GM03348 (cell line): ENCODE measurements around the gene FMNL2.

Experiments used
- DNase-seq: peaks from one replicate; pipeline ENCODE4 v3.0.0; 2012; ENCODE audit warnings: low spot score

Gene FMNL2

DNA sequence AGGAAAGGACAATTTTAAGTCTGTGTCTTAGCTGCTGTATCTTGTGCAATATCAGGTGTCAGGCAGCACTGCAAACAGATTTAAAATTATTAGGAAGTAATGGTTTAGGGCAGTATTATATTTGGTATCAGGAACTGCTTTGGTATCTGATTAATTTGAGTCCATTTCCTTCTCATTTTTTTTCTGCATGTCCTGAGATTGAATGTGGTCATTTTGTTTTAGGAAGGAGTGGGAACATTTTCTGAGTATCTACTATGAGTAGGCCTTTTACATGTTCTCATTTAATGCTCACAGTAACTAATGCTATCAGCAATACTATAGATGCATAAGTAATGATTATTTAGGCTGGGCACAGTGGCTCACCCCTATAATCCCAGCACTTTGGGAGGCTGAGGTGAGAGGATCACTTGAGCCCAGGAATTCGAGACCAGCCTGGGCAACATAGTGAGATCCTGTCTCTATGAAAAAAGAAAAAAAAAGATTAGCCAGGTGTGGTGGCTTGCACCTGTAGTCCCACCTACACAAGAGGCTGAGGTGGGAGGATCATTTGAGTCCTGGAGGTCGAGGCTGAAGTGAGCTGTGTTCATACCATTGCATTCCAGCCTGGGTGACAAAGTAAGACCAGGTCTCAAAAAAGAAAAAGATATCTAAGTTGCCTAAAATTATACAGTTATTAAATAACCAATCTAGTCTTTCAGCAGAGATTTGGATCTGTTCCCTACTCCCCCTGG lies 4.7 kb downstream of the FMNL2 start:
- no peak for DNase-seq

DNA sequence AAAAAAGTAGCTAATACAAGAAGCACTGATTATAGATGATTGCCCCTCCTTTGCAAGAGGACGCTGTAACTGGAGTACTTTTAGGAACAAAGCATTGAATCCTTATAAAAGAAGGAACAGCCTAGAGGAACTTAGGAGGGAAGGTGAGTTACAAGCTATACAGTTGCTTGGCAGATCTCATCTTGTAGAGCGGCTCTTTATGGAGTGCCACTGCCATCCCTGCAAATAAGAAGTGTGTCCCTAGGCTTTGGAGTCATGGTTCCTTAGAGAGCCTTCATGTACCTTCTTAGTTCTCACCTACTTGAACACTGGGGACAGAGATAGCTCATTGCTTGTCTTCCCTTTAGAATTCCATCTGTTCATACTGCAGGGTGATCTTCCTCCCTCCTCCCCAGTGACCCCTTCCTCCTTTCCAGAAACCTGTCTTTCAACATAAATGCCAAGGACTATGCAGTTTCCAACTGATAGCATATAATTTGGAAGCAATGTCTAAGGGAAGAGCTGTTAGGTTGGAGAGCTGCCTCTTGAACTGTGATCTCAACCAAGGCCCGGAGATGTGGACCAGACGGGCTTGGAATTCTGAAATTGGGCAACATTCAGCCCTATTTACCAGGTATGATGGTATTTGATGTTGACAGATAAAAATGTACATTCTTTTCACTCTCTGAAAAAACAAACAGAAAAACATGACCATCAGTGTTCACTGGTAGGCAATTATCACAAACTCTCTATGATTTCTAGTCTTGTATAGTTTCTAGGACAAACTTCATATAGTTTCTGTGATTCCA lies 7.5 kb downstream of the FMNL2 start:
- DNase-seq, result no peak

DNA sequence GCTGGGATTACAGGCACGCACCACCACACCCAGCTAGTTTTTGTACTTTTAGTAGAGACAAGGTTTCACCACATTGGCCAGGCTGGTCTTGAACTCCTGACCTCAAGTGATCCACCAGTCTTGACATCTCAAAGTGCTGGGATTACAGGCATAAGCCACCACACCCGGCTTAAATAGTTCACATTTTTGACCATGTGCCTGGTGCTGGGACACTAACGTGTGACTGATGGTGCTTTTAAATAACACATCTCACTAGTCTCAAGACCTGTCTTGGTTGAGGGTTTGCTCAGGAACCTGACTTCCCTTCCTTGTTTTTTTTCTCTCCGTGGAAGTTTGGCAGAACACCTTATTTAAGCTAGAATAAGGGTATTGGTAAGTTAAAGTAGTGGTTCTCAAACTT lies 8.5 kb downstream of the FMNL2 start:
- DNase-seq, result no peak

DNA sequence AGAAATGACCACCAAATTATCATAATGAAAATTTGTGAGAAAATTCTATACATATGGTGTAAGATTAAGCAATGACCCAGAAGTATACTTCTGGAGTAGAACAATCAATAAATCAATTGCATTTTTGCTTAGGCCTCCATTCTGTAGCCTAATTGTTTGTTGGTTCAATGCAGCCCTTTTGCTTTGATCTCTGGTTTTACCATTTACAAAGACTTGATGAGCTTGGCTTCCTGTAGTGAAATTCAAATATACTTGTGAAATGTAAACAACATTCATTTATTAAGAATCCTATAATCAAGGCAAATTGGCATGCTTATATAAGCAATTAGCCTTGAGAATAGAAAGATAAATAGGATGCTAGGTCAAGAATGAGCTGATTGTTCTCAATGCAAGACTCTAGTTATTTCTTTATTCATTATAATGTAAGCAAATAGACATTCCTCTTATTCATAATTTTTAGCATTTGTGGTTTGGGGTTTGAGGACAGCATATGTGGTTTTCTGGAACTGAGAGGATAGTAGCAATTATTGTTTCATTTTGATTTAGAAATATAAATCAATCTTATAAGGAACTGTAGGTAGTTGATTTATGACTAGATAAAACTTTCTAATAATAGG lies 9.7 kb downstream of the FMNL2 start:
- DNase-seq, result no peak

DNA sequence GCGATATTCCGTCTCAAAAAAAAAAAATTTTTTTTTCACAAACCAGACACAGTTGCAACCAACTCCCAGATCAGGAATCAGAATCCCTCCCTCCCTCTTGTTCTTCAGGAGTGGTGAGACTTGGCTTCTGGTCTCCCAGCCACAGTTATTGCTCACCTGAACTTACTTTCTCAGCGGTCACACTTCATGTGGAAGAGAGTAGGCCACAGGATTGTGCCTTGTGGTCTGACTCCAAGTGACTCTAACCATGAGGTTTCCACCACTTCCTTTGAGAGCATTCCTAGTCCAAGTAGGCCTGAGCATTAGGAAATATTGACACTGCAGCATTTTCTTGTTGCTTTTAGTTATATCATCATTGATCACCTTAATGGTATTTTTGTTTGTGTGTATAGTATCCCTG lies 12.1 kb downstream of the FMNL2 start:
- peak; percentile 59 for DNase-seq

DNA sequence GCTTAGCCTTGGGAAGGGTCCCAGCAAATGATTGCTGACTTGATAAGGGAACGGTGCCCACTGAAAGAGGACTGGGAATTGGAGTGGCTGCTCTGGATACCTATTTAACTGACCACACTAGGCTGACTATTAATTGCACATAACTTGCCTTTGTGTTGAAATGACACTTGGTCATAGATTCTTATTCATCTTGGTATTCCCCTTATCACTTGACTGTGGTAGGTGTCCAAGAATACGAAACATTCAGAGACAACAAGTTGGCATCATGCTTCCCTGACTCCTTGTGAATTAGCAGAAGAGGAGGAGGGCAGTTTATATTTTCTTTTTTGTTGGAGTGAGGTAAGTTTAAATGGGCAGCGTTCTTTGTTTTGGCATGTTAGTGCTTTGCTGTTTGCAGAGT lies 13.4 kb downstream of the FMNL2 start:
- DNase-seq, result no peak

DNA sequence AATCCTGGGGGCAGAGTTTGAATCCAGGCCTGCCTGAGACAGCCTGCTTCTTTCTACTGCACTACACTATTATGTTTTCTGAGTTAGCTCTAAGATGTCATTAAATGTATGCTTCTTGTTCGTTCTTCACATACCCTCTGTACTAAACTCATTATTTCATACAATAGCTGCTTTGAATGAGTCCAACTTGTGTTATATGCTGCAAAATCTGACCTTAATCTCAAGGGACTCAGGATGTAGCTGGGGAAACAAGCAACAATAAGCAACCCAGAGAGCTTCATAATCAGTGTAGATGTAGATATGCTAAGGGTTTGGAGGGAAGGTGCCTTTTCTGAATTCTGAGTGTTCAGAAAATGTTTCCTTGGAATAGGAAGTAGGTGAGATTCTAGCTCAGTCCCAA lies 14.4 kb downstream of the FMNL2 start:
- DNase-seq, result no peak

DNA sequence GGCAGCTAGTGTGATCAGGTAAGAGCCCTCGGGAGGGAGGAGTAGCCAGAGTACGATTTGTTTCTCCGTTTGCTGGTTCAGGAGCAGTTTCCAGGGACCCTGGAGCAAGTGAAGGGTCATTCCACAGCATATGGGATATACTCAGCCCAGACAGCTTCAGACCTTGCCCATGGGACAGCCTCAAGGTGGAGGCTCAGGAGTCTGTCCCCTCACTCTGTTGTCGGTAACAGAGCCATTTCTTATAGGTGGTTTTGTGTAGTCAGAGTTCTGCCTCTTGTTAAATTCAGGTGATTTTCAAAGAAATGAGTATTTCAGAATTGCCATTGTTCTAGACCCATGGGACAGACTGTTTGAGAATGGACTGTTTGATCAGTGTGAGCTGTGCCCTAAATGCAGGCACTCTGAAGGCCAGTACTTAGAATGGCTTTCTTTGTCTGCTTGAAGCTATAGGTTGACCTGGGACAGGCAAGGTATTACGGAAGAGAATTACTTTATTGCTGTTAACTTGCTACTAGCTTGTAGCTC lies 15.2 kb downstream of the FMNL2 start:
- DNase-seq, result no peak

DNA sequence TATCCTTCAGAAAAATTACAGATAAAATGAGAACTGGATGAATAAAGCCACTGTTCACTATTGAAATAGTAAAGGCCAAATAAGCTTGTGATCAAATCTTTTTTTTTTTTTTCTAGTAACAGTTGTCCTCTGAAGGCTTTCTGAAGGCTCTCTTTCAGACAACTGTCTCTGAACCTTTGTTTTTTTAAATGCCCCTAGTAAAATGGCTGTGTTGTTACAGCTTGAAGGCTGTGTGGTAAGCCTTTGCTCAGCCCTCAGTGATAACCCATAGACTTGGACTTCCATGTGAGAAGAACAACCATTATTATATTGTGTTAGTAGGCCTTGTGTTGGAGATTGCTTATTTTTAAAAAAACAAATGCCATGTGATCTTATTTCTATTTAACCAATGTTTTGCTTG lies 17.6 kb downstream of the FMNL2 start:
- DNase-seq, result no peak

DNA sequence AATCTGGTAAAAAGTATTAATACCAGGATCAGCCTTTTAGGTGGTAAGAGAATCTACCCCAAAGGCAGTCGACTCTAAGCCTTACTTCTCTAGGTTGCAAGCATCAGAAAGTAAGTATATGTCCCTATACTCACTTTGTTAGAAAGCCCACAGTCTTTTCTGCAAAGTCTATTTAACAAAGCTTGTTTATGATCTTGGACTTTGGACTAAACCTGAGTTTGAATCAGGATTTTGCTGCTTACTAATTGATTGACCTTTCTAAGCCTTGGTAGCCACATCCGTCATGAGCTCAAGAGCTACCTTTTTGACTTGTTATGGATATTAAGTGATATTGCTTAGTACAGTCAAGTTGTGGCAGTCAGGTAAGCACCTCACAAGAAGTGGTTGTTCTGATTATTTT lies 18.4 kb downstream of the FMNL2 start:
- DNase-seq, result no peak

DNA sequence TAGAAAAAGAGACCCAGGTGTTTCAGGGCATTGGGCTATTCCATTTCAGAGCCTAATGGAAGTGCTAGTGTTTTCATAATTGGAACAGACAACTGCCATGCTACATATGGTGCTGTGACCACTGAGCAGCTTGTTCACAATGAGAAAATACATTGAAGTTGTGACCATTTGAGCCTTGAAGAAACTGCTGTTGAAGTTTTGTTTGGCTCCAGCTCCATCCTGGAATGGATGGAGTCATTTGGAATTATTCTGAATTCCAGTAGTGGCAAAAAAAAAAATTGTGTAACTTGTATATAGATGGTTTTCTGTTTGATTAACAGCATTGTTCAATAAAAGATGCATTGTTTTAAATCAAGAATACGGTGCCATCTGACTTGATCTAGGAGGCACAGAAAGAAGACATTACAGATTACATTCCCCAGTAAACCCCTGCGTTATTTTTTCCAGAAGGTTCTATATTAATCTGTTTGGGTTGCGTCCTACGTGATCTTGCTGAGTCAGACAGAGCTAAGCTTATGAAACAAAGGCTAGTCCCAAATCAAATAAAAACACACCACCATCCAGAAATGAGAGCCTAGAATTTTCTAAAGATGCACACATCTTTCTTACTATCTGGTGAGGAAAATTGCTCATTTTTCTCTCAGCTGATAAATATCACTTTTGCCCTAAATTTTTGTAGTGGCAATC lies 19.2 kb downstream of the FMNL2 start:
- peak; percentile 46 for DNase-seq

DNA sequence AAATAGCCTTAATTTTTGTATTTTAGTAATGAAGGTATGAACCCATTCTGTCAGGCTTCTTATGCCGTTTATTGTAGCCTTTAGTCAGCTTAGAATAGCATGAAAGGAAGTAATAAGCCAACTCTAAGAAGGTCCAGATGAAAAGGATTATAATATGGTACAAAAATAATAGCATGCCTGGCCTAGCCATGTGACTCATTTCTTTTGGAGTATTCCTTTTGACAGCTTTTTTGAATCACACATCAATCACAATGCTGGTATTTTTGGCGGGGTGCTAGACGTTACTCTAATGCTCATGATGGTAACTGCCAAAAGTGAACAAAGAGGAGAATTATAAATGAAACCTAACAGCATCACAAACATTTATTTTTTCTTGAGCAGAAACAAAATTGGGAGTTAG lies 19.9 kb downstream of the FMNL2 start:
- peak; percentile 24 for DNase-seq

DNA sequence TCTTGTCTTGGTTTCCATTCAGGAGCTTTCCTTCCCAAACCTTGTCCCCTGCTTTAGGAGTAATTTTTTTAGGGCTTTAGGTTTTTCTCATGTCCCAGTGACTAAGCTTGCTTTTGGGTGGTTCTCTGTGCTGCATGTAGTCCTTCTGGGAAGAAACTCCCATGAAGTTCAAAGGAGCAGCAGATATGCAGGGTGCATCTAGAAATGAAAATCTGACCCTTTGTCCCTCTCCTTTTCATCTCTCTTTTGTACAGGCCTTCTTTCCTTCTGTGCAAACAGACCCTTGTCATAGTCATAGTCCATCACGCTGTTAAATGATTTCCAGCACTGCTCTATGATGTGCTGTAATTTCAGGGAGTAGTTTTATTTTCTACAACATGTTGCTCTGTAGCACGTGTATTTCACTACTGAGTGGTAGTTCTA lies 20.4 kb downstream of the FMNL2 start:
- DNase-seq, result no peak

DNA sequence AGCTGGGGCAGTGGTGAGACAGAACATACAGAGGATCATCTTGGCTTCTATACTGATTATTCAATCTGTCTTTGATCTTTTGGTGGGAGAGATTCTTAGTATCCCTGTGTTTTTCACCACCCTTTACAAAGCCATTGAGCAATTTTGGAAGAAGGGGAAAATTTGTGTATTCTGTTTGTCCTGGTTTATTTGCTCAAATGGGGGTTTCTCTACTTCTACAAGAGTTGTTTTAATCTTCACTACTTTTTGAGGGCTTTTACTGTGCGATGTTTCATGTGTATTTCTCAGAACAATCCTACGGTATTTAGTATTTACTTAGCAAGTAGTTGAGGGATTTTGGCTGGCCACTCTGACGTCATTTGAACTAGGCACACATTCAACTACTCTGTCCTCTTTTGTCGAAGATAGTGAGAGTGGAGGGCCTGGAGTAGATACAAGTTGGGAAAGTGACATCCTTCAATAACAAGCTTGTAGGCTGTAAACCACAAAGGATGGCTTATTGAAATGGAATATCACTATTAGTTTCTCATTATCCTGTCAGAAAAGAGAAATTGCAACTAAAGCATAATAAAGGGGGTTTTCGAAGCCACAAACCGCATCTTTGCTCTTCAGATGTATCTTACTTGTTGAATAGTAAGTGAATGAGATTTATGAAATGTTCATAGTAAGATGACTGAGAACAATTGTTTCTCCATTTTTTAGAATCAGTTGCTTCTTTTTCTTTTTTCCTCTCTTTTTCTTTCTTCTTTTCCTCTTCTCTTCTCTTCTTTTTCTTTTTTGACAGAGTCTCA lies 24.8 kb downstream of the FMNL2 start:
- no peak for DNase-seq

DNA sequence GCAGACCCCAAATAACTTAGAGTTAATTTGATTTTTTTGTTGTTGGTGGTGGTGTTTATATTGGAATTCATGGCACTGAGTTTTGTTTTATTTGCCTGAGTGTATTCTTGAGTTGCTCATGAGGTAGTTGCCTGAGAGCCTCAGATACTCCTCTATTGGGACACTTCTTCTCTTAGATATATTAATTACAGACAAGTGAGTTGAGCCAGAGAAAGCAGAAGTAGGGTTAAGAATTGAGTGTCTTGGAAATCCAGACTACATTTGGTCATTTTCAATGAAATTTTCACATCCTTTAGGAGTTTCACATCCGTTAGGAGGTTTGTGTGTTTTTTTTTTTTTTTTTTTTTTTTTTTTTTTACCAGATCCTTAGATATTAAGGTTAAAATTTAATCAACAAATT lies 29.0 kb downstream of the FMNL2 start:
- no peak for DNase-seq

DNA sequence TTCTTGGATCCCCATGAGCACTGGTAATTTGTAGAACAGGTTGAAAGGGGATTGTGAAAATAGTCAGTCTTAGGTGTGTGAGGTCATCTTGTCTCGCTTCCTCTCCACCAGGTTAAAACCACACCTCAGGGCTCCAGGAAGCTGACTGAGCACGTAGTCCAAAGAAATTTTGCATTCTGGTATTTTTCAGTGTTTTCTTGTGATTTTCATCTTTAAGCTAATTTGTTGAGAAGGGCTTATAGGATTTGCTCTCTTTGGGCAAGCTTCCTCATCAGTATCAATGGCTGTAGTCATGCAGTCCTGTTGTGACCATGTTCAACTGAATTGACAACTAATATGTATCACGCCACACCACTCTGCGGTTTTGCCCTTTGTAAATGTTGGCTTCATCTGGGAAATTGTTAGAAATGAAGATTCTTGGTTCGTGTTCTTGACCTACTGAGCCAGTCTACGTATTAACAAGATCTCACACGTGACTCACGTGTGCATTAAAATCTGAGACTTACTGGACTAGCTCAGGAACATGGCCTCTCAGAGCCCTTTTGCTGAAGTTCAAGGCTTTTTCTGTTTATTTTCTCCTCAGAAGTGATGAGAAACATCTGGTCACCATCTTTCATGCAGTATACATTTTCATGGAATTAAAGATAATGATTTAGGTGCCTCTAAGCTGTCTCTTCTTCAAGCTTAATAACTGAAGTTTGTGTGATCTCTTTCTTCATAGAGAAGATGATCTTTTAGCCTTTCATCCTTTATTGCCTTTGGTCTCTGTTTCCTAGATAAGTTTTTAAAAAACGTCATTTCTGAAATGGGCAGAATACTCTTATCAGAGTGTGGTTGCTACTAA lies 32.8 kb downstream of the FMNL2 start:
- DNase-seq, result no peak

DNA sequence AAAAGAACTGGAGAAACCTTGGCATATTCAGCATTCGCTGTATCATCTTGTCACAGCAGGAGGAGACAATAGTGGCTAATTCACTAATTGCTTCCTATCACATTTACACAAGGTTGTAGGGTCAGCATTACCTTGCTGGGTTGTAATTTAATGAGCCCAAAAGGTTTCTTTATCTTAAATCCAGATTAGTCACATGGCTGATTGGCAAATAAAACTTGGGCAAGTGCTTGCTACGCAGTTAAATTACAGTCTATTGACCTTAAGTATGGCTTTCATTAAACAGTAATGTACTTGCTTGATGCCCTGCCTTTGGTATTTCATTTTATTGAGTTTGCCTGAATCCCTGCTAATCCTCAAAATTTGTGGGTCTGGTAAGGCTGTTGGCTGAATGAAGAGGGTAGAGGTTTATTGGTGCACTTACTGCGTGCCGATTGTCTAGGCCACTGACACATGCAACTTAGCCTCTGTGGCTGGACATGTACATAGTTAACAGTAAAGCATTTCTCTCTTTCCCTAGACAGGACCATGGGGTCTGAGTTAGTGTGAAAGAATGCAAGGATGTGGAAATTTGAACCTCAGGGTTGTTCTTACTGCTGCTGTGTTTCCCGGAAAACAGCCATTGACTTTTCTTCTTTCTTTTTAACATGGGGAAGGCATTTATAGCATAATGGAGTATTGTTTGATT lies 34.3 kb downstream of the FMNL2 start:
- DNase-seq, result peak; percentile 70

DNA sequence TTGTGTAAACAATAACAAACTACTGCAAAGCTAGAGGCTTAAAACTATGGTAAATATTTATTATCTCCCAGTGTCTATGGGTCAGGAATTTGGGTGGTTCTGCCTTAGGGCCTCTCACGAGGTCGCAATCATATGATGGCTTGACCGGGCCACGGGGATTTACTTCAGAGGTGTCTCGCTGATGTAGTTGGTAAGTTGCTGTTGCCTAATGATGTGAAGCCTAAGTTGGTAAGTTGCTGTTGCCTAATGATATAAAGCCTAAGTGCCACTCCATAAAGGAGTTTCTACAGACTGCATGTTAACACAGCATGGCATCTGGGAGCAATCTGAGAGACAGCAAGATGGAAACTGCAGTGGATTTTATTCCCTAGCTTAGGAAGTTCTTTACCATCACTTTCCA lies 35.8 kb downstream of the FMNL2 start:
- DNase-seq, result no peak

DNA sequence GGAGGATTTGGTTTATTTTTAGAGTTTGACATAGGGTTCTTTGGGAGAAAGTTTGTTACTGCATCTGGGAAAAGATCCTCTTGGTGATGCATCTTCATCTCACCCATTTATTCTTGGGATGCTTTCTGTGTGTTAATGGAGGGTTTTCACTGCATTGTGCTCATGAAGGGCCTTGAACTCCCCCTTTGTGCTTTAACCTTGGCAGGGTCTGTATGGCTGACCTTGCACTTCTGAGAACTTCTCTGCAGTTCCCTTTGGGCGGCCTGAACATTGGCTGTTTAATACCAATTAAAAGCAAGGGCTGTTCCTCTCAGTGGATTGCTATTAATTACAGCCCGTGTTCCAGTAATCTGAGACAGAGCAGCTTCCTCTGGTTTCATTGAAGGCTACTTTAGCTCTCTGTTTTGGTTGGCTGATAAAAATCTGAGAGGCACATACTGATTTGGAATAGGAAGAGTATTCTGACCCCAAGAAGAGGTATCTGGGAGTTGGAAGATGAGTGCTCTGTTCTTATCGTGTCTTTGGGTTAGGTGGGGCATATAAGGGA lies 37.5 kb downstream of the FMNL2 start:
- no peak for DNase-seq

DNA sequence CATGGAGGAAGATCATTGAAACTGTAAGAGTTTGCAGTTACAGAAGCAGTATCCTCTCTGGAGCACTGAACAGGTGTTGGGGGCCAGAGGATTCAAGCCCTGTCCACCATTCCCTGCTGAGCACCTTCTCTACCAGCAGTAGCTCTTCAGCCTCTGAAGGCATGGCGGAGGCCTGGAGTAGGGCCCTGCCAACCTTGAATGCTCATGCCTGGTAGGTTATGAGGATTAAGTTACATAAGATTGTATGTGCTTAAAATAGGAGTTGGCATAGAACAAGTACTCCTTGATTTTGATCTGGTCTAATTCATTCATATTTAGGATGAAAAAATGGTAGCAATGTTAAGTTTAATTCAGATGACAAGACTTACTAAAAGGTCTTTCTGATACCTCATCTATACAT lies 40.2 kb downstream of the FMNL2 start:
- DNase-seq, result no peak
